IMR-90 (cell line): ENCODE data around the gene IGSF9B.

Source experiments
- ELK1 ChIP-seq: fragments of 150-350 bp; IDR thresholded peaks from 2 replicates; pipeline ENCODE4 v1.6.1; 2016; ENCODE audit warnings: low read depth, mild to moderate bottlenecking, low read length, moderate library complexity, borderline replicate concordance
- POLR2A ChIP-seq: IDR thresholded peaks from 2 replicates; pipeline ENCODE4 v1.6.1; 2012; ENCODE audit warnings: mild to moderate bottlenecking, low read depth, low read length
- RAD21 ChIP-seq: IDR thresholded peaks from 2 replicates; pipeline ENCODE4 v1.6.1; 2012; ENCODE audit warnings: low read length, improper control_type of control experiment
- RCOR1 ChIP-seq: IDR thresholded peaks from 2 replicates; pipeline ENCODE4 v1.6.1; 2012; ENCODE audit warnings: mild to moderate bottlenecking, low read length, improper control_type of control experiment; ENCODE audit not compliant: insufficient replicate concordance
- USF2 ChIP-seq: fragments of 150-350 bp; IDR thresholded peaks from 2 replicates; pipeline ENCODE4 v1.6.1; 2017; ENCODE audit warnings: mild to moderate bottlenecking, antibody characterized with exemption, low read length, low read depth
- TF ChIP-seq, protein P1 (sequence below): conservative IDR thresholded peaks from 2 replicates; pipeline ENCODE4 v1.5.1; 2012; ENCODE audit warnings: mild to moderate bottlenecking, low read depth, low read length, improper control_type of control experiment

GRCh38 chr11:133938166-133938565 lies 18.6 kb downstream of the IGSF9B start:
- TF ChIP-seq USF2 (no peak), RCOR1 (no peak), POLR2A (no peak), ELK1 (no peak), RAD21 (no peak)
- TF ChIP-seq, protein P1, sequence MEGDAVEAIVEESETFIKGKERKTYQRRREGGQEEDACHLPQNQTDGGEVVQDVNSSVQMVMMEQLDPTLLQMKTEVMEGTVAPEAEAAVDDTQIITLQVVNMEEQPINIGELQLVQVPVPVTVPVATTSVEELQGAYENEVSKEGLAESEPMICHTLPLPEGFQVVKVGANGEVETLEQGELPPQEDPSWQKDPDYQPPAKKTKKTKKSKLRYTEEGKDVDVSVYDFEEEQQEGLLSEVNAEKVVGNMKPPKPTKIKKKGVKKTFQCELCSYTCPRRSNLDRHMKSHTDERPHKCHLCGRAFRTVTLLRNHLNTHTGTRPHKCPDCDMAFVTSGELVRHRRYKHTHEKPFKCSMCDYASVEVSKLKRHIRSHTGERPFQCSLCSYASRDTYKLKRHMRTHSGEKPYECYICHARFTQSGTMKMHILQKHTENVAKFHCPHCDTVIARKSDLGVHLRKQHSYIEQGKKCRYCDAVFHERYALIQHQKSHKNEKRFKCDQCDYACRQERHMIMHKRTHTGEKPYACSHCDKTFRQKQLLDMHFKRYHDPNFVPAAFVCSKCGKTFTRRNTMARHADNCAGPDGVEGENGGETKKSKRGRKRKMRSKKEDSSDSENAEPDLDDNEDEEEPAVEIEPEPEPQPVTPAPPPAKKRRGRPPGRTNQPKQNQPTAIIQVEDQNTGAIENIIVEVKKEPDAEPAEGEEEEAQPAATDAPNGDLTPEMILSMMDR = no peak
